Measurements from ENCODE around the gene CCL22. TPM values are rescaled to one million over a fixed set of nuclear protein-coding genes. Genes with fewer than 3 reads are reported as not detected.

The CCL22 gene
- total and polyA plus RNA-seq, 2 of the 4 experiments (the other 2 are of a cell fraction) = not detected

DNA sequence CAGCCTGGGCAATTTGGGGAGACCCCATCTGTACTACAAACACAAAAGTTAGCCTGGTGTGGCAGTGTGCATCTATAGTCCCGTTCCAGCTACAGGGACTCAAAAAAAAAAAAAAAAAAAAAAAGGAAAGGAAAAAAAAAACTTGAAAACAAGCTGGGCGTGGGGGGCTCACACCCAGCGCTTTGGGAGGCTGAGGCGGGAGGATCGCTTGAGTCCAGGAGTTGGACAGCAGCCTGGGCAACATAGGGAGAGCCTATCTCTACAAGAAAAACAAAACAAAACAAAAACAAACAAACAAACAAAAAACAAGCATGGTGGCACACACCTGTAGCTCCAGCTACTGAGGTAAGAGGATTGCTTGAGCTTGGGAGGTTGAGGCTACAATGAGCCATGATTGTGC is 33.1 kb downstream of the CCL22 start:
- H3K4me2 ChIP-seq (ENCODE audit: low read depth, low read length) = no peak overlapping the region
- no peak overlapping the region for H2BK5ac ChIP-seq (ENCODE audit: low read depth, low read length, poor library complexity, severe bottlenecking)
- dilution Hi-C loops (cut with HindIII; ENCODE audit: low sequenced_read_pairs, unreplicated experiment) (no loop called here), intact Hi-C loops (cut with micrococcal nuclease) (no loop called here), in situ Hi-C loops (cut with MboI; ENCODE audit: low sequenced_read_pairs) (no loop called here)
- peaks cover 3% of the 10 kb centered on the region for H3K9me3 ChIP-seq (ENCODE audit: control insufficient read depth, insufficient read depth, low read length)
- H3K4ac ChIP-seq (ENCODE audit: low read depth, low read length) = no peak overlapping the region
- H3K9me1 ChIP-seq (ENCODE audit: insufficient read depth, low read length) = no peaks in the 10 kb centered on the region
- POLR2A ChIA-PET (ENCODE audit: unreplicated experiment) = no interaction called here
- H2BK15ac ChIP-seq (ENCODE audit: low read depth, low read length) = no peak overlapping the region
- H4K8ac ChIP-seq (ENCODE audit: low read depth in 2 of 2, low read length in 2 of 2) = no peak overlapping the region
- no peak for ATAC-seq (ENCODE audit: low read depth)
- H2AK5ac ChIP-seq (ENCODE audit: low read depth, low read length) = no peak overlapping the region
- H3K9ac ChIP-seq (ENCODE audit: low read depth, low read length) = no peak overlapping the region
- no peak overlapping the region for H3K18ac ChIP-seq (ENCODE audit: low read depth, low read length)
- no peak overlapping the region for H4K5ac ChIP-seq (ENCODE audit: low read depth, low read length)
- H3K79me1 ChIP-seq (ENCODE audit: low read depth in 1 of 2, low read length in 2 of 2) = no peaks in the 10 kb centered on the region
- DNase-seq = no peak
- H3K27ac ChIP-seq (ENCODE audit: insufficient read depth, low read length) = no peak overlapping the region
- WGBS, 2 experiments (ENCODE audit: extremely low coverage in 2 of 2, insufficient read length in 1 of 2) = no CpG with 5 or more reads among the region's 5 CpGs
- H3K4me1 ChIP-seq (ENCODE audit: control insufficient read depth, insufficient read depth, low read length) = no peaks in the 10 kb centered on the region
- no peak overlapping the region for H3K14ac ChIP-seq (replicated peaks; ENCODE audit: low read depth, low read length)
- CTCF ChIA-PET = interaction anchor here (0.6 kb wide), 2 partner anchors 25 to 905 kb away, joined by 3 to 4 read pairs; no protein-coding TSS in a partner anchor
- no peak overlapping the region for H3K56ac ChIP-seq (ENCODE audit: extremely low read depth, insufficient read depth, low read length)
- H3K4me3 ChIP-seq (ENCODE audit: insufficient read depth, low read depth, low read length) = no peak overlapping the region
- H3K23ac ChIP-seq (ENCODE audit: low read depth, low read length) = no peak overlapping the region
- no peak overlapping the region for H2AK9ac ChIP-seq (replicated peaks; ENCODE audit: low read depth, low read length, poor library complexity)
- no peaks in the 10 kb centered on the region for H4K20me1 ChIP-seq (ENCODE audit: insufficient read depth, low read length)
- H4K91ac ChIP-seq (ENCODE audit: insufficient read depth, low read depth, low read length) = no peak overlapping the region
- H2BK20ac ChIP-seq (ENCODE audit: low read depth, low read length) = no peak overlapping the region
- H2AFZ ChIP-seq (replicated peaks; ENCODE audit: low read length, poor library complexity) = no peak overlapping the region
- no peak overlapping the region for H2BK120ac ChIP-seq (ENCODE audit: low read depth, low read length)
- peaks cover 40% of the 10 kb centered on the region for H3K27me3 ChIP-seq (ENCODE audit: control insufficient read depth, insufficient read depth, low read length)
- no TSS peak for BruUV-seq (replicated peaks)
- TF ChIP-seq RCOR1 (IDR thresholded peaks at IDR 0.05; ENCODE audit: insufficient replicate concordance, low read length) = no peak
- no peak for TF ChIP-seq MXI1 (IDR thresholded peaks at IDR 0.05; ENCODE audit: borderline replicate concordance, low read depth, low read length)
- TF ChIP-seq MAZ (IDR thresholded peaks at IDR 0.05; ENCODE audit: borderline replicate concordance, low read depth, low read length) = no peak
- no peak for TF ChIP-seq CHD1 (IDR thresholded peaks at IDR 0.05; ENCODE audit: low read depth, low read length)
- TF ChIP-seq, protein P1, sequence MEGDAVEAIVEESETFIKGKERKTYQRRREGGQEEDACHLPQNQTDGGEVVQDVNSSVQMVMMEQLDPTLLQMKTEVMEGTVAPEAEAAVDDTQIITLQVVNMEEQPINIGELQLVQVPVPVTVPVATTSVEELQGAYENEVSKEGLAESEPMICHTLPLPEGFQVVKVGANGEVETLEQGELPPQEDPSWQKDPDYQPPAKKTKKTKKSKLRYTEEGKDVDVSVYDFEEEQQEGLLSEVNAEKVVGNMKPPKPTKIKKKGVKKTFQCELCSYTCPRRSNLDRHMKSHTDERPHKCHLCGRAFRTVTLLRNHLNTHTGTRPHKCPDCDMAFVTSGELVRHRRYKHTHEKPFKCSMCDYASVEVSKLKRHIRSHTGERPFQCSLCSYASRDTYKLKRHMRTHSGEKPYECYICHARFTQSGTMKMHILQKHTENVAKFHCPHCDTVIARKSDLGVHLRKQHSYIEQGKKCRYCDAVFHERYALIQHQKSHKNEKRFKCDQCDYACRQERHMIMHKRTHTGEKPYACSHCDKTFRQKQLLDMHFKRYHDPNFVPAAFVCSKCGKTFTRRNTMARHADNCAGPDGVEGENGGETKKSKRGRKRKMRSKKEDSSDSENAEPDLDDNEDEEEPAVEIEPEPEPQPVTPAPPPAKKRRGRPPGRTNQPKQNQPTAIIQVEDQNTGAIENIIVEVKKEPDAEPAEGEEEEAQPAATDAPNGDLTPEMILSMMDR (conservative IDR thresholded peaks at IDR 0.05; ENCODE audit: low read depth, low read length) = no peak
- TF ChIP-seq BHLHE40 (IDR thresholded peaks at IDR 0.05; ENCODE audit: low read depth, low read length) = no peak
- TF ChIP-seq CEBPB (IDR thresholded peaks at IDR 0.05; ENCODE audit: low read depth, low read length) = no peak
- TF ChIP-seq POLR2A (IDR thresholded peaks at IDR 0.05; ENCODE audit: low read depth, low read length) = no peak
- TF ChIP-seq FOS (IDR thresholded peaks at IDR 0.05; ENCODE audit: low read depth, low read length) = no peak
- no peak for TF ChIP-seq RFX5 (IDR thresholded peaks at IDR 0.05; ENCODE audit: low read depth, low read length)
- no peak for TF ChIP-seq SMC3 (IDR thresholded peaks at IDR 0.05; ENCODE audit: low read depth, low read length)
- no peak for TF ChIP-seq NFE2L2 (IDR thresholded peaks at IDR 0.05; ENCODE audit: low read depth, low read length)
- H3K36me3 ChIP-seq (ENCODE audit: control insufficient read depth, insufficient read depth, low read length) = no peaks in the 10 kb centered on the region

All from IMR-90 (cell line).